Measurements from ENCODE around the gene DHX35.
"Not testable (repeated sequence)": the region's sequence is repeated elsewhere in the genome, so short reads cannot be mapped to it uniquely, and the experiment has no call there.

GRCh38 chr20:38960187-38960687, 1.9 kb upstream of the DHX35 start:
- not testable (repeated sequence) for TF ChIP-seq CTCF (IDR thresholded peaks at IDR 0.05 in 4 of 5, conservative IDR thresholded peaks at IDR 0.05 in 1 of 5); POLR2A (IDR thresholded peaks at IDR 0.05)

All from gastrocnemius medialis (tissue), 4 donors.